Fibroblast of upper back skin (primary cell): ENCODE measurements around the gene SPATA19.

ENCODE experiments used
- DNase-seq: peaks from one replicate; pipeline ENCODE4 v3.0.0-alpha.2; 2013

SPATA19 gene

DNA sequence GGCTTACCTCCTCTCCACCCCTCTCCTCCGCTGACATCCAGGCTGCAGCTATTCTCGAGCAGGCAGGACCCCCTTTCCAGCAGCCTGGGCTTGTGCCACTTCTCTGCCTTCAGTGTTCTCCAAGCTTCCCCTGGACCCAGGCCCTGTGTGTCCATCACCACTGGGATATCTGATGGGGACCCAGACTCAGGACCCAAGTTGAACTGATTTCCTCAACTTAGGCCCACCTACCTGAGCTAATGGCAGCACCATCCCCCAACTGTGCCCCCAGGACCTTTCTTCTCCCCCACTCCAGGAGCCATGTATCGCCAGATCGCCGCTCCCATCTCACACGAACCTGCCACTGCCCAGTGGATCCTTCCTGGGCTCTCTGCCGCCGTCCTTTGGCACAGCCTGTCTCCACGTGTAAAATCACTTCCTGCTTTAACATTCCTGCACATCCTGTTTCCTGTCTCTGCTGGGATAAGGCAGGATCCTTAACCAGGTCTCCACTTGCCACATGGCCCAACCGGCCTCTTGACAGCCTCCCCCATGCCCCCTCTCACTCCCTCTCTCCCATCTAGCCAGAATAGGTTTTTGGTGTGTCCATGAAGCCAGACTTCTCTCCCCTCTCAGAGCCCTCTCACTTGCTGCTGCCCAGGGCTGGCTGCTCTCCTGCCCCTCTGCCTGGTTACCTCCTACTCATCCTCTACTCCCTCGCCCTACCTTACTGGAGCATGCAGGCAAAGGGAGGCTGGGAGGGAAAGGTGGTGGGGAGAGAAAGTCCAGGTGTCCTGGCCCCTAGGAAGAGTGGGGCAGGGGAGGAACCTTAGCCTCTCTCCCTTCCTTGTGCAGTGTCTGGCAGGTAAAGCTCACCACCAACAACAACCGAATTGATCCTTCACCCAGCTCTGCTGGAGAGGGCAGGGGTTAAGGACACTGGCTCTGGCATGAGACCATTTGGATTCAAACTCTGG, 9.4 kb downstream of the SPATA19 start:
- DNase-seq, result no peak

DNA sequence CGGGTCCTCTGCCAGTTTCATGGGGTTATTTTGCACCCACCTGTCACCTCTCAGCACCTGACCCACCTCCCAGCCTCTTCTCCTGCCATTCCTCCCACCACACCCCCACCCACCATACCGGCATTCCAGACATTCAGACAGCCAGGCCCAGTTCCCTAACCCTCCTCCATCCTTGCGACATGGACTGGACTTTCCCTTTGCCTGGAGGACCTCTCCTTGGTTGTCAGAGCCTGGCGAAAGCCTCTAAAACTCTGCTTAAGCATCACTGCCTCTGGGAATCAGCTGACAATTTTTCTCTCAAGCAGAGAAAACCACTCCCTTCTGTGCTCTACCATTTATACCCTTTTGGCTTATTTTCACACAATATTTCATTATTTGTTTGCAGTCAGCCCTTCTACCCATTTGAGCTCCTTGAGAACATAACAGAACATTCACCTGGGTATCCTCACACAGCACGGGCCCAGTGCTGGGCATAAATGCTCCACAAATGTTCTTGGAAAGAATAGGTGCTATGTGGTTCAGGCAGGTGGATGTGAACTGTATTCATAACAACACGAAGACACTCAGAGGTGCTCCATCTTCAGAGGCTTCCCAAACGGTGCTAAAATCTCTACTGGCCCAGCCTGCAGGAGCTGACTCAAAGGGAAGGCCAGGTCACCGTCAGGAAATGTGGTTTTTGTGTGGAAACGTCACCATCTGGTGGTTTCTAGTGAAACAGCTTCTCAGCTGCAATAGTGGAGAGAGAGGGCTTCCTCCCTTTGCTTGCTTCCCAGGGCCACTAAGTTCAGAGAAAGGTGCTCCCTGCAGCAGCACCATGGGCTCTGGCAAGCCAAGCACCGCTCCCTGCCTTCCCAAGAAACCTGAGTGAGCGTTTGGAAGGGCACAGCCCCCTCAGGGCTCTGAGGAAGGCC, 10.4 kb downstream of the SPATA19 start:
- peak; percentile 46 for DNase-seq

DNA sequence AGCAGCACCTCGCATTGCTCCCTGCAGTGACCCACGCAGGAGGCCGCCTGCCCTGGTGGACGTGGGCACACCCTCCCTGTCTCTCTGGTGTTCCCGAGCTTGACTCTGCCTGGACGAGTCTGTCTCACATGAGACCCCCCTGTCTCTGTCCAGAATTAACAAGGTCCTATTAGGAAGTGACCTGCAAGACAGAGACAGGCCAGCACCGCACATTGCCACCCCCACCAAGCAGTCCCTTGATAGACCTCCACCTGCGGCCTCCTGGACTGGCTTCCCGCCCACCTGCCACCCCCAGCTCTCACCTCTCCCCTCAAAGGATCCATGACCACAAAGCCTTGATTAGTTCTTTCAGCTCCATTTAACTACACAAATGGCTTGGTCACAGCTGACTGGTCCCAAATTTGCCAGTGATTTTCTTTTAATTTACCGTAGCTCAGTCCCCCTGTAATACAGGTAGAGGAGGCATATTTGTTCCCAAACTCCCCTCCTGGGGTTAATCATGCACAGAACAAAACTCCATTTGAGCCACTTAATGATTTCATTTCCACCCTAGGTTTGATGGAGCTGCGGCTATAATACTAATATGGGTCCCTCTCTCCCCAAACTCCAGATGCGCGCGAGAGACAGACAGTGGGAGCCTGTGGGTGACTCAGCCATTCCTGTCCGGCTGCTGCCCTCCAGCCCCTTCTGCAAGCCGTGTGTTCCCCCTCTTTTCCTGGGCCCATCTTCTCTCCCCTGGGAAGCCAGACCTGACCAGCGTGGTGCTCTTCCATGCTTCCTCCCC, 11.2 kb downstream of the SPATA19 start:
- no peak for DNase-seq

DNA sequence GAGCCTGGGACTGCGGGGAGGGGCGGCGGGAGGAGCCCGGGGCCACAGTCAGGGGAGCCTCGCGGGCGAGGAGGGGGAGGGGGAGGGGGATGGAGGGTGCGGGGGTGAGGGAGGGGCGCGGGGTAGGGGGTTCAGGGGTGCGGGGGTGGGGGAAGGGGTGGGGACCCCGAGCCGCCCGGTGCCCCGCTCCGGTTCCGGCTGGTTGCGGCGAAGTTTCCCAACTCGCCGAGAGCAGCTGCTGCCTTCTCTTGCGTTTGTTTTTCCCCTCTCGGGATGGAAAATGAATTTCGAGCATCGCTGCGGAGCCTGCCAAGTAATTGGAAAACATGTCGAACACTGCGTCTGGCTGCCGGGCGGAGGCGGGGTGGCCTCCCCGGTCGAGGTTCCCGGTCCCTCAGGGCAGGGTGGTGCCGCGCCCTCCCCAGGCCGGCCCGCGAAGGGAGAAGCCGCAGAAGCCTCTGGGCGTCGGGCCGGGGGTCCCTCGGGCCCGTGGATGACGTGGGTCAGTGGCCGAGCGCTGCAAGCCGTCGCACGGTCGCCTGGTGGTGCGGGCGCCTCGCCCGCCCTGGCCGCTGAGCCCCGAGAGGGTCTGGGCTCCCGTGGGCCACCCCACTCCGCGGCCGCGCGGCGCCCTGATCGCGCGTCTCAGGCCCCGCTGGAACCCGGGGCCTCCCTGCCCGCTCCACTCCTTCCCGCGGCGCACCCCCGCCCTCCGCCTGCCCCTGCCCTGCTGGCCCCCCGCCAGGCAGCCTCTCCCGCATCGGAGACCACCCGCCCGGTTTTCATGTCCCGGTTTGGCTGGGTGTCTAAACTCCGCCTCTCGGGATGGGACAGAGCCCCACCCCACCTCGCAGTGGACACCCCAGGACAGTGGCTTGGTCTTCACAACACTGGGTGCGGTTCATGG, 12.1 kb downstream of the SPATA19 start:
- no peak for DNase-seq

DNA sequence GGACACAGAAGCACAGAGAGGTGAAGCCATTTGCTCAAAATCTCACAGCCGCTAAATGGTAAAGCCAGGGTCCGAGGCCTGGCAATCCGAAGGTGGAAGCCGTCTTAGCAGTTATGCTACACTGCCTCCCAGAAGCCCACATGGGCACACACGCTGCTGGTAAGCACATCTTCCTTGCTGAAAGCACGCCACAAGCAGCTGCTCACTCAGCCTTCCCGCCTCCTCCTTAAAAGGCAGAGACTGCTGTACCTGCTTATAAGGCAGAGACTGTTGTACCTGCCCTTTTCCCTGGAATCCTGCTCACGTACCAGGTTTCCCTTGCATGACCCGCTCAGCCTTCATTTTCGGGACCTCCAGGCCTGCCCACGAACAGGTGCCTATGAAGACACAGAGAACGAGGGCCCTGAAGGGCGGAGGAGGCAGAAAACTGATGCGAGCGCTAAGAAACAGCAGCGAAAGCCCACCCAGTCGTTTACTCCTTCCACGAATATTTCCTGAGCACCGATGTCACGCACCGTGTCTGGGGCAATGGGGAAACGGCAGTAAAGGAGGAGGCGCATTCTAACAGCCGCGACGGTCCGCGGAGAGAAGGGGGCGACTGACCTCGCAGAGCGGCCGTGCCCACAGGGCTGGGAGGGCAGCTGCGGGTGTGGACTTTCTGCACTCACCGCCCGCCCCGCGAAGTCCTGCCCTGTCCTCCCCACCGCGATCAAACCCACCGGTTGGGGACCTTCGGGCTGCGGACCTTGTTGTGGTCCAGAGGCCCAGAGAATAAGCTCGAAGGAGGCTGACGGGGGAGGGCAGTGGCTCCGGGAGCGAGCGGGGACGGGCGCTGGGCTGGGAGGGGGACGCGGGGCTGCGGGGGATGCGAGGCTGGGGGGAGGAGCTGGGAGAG, 13.0 kb downstream of the SPATA19 start:
- DNase-seq, result no peak

DNA sequence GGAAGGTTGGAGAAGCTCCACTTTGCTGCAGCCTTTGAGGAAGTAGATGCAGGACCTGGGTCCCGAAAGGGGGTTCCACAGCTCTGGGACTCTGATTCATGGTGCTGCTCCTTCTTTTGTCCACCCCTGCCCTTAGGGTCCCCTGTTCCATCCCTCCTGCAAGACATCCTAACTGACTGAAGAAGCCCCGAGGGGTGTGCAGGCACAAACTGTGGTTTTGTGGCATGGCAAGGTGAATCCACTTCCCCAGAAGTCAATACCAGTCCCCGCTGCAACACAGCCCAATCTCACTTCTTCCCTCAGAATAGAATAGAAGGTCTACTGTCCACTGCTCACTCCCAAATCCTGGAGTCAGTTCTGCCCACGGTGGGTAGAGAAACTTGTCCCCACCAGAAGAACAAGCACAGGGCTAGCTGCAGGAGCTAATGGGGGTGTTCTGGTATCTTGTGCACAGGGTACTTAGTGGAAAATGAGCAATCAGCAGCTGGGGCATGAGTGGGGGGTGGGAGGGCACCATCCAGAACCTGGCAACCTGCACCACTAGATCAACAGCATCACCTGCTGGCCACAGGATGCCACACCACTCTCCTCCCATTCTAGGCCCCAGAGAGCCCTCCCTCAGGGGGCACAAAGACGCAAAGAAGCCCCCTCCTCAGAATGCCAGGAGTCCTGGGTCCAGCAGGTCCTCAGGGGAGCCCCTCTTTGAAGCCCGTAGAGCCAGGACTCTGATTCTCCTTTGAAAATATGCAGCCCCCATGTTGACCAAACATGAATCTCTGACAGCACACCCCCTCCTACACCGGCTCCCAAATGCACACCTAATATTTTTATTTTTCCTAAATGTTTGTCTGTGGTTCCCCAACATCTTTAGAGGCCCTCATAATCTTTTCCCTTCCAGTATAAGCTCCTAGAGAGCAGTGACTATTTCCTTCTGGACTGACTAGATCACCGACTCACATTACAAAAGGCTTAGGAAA, 14.1 kb downstream of the SPATA19 start:
- no peak for DNase-seq

DNA sequence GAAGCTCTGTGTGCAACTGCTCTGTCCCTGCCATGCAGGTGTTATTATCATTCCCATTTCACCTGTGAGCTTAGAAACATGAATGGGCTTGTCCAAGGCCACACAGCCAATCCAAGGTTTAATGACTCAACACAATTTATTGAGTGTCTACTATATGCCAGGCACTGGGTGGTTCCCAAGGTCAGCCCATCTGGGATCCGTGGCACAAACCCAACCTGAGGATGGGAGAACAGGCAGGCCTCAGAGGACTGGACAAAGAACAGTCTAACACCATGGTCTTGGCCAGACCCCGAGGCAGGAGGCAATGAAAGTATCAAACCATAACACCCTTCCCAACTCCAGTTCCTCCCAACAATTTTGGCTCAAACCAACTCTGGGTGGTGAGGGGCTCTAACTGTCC, 15.7 kb downstream of the SPATA19 start:
- no peak for DNase-seq

DNA sequence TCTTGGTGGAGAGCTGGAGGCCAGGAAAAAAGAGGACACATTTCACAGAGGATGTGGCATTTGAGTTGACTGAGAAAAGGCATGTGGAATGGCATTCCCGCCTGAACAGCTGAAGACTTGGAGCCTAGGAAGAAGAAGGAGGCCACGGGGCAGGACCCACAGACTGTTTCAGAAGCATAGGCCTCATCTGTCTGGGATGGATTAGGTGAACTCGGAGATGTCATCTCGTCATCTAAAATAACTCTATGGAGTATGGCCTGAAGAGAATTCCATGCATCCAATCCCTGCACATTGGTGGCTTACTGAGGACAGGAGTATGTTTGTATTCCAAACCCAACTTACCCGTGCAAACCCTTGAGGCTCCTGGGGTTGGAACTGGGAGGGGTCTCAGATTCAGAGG, 16.4 kb downstream of the SPATA19 start:
- no peak for DNase-seq

DNA sequence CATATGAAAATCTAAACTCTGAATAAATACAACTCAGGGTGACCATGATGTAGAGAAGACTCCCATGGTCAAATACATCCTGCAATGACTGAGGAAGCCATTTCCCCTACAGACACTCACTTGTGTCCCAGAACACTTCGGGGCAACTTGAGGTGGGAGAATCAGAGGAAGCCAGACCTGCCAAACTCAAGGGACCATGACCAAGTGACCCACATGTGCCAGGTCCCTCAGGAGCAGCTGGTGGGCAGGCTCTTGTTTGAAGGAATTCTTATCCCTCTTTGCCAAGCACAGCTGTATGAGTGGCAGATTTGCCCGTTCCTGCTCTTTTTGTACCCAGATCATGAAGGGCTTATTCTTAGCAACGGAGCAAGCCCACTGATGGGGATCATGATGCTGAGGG, 17.8 kb downstream of the SPATA19 start:
- no peak for DNase-seq

DNA sequence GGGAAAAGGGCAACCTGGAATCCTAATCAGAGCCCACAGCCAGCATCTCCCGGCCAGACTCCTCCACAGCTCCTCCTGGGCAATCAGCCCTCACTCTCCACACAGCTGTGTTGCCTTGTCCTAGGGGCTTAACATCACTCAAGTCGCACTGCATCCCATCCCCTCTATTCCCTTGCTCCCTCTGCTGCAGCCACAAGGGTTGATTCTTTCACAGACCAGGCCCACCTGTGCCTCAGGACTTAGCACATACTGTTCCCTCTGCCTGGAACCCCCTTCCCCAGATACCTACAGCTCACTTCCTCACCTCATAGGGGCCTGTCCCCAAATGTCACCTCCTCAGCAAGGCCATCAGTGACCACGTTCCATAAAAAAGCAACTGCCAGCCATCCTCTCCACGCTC, 18.4 kb downstream of the SPATA19 start:
- no peak for DNase-seq

DNA sequence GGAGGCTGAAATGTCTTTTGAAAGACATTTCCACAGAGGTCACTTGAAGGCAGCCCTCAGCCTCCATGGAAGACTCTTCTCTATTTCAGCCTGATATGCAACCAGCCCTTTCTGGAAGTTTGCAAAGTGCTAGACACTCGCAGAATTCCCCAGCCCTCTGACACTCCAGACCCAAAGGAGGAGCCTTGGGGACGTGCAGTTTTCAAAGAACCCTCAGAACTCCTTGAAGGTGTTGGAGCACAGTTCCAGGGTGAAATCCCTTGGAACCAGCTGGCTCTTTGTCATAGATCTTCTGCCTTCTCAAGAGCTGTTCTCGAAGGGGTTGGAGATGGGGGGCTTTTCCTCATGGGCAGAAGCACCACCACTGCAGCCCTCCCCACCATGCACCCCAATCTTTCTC, 19.6 kb downstream of the SPATA19 start:
- DNase-seq, result no peak

DNA sequence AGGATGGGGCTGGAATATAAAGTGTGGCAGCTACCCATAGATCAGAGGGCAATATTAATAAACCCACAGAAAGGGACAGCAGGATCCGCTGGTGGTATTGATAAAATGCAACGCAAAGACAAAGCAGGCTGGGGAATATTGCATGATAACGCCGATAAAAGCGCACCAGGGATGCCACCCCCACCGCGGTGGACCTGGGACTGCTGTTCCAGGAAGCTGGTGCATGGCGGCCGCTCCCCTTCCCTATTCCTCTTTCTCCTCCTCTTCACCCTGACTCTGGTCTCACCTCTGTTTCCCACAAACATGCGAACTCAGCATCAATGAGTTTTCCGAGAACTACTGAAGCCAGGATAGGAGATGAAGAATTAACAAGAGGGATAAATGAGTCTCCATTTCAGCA, 20.2 kb downstream of the SPATA19 start:
- no peak for DNase-seq

DNA sequence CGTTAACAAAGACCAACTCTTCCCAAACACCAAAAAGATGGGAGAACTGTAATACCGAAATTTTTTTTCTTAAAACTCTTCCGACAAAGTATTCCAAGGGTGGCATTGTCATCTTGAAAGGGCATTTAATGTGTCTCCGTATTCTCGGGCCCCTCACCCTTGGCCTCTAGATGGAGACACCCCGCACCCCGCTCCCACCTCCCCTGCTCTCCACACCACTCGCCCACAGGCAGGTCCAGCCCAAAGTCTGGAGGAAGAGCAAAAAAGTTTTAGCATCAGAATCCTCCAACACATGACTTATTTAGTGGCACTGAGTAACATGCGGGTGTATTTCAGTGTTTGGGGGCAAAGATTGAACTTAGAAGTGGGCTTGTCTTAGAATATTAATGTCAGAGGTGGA, 20.7 kb downstream of the SPATA19 start:
- no peak for DNase-seq

DNA sequence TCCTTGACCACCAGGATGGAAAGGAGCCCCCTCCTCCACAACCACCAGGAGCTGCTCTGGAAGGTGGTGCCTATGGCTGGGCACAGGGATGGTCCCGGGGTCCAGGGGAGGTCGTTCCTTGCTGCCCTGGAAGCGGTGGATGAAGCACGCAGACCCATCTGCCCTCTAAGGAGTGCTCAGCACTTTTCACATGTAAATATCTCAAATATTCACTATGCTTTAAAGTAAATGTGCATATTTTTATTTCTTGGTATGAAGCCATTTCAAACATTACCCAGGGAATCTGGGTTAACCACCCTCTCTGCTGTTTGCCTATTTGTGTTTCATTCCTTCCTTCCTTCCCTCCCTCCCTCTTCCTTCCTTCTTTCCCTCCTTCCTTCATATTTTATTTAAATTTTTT, 21.7 kb downstream of the SPATA19 start:
- DNase-seq, result no peak

DNA sequence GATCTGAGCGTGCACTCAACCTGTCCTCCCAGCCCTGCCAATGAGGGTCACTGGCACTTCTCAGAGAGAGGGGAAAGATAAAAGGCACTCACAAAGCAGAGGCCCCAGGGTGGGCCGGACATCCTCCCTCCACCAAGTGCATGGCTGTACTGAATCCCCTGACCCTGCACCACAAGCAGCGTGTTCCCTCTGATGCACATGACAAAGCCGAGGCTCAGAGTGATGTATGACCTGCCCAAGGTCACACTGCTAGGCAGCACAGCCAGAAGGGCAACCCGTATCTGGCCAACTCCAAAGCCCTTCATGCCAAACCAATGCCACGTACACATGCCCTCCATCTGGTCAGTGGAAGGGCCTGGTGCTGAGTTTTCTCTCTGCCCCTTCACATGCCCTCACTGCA, 22.1 kb downstream of the SPATA19 start:
- DNase-seq, result no peak

DNA sequence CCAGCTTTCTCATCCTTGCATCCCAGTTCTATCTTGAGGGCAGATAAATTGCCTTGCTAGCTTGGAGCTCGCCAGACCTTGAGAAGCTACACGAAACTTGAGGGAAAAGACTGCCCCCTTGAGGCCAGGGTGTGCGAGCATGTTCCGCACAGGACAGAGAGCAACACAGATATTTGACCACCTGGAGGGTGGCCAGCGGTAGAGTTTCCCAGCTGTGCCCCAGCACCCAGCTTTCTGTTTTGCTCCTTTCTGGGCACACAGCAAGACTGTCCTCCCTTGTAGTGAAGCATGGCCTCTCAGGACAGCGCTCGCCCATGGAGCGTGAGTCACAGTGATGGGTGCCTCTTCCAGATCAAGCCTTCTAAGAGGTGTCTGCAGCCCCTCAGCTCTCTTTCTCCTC, 23.5 kb downstream of the SPATA19 start:
- DNase-seq, result peak; percentile 19

DNA sequence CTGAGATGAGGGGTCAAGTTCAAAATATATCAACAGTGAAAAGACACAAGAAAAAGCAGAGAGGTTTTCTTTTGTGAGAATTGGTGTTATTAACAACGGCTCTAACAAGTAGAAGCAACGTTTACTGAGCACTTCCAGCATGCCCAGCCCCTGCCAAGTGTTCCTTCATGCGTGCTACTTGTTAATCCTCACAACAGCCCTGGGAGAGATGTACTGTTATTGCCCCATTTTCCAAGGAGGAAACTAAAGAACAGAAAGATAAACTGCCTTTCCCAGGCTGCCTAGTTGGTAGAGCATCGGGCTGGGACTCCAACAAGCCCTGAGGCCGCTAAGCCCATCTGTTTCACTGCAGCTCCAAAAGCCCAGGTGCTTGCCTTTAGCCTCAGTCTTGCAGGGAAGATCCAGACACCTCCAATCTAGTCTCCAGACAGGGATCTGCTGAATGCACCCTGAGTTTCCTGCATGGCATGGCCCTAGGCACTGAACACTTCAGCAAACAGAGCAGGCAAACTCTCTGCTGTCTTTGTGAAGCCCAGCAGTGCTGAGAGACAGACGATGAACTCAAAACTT, 25.5 kb downstream of the SPATA19 start:
- DNase-seq, result no peak

DNA sequence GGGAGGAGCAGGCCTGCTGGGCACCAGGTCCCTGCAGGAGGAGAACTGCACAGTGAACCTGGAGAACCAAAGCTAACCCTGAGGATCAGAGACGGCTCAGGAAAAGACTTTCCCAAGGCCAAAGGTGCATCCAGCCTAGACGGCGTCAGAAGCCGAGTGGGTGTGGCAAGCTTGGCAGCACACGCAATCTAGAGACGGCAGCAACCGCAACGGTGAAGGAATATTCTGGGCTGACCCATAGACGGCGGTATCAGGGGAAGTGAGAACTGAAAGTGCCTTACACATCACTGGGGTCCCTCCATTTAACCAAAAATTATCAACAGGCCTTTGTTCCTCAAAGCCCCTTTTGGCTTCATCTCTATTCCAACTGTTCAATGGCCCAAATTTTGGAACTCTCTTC, 26.2 kb downstream of the SPATA19 start:
- no peak for DNase-seq

DNA sequence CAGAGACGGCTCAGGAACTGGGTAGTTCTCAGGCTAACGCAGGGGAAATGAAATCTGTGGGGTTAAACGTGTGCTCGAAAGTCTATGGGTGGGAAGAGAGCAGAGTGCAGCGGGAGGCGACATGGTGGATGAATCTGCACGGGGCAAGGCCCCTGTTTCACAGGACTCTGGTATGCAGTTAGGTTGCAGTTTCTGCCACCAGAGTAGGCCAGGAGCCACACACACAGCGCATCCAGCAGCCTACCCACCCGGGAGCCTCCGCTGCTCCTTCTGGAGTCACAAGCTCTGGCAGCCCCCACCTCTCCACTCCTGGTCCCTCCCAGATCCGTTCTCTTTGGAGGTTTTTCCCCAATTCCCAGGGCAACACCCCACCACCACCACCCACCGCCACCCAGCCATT, 27.0 kb downstream of the SPATA19 start:
- DNase-seq, result no peak
